Glomerular endothelial cell (primary cell): ENCODE results near the gene PLPPR1. TPM values are rescaled to one million over a fixed set of nuclear protein-coding genes. Genes with fewer than 3 reads are reported as not detected.

Experiments used
- DNase-seq: peaks from one replicate; pipeline ENCODE4 v3.0.0-alpha.2; 2011; ENCODE audit warnings: low read depth, low spot score; ENCODE audit errors: extremely low read depth
- total RNA-seq: library from RNA; depleted of rRNA; stranded (reverse); fragments of >200 nt; gene quantifications from 2 replicates; pipeline ENCODE4 v1.2.3, GENCODE V29; 2015

Gene PLPPR1
- total RNA-seq, 1 donor from 2014 or later = 1.1 TPM

DNA sequence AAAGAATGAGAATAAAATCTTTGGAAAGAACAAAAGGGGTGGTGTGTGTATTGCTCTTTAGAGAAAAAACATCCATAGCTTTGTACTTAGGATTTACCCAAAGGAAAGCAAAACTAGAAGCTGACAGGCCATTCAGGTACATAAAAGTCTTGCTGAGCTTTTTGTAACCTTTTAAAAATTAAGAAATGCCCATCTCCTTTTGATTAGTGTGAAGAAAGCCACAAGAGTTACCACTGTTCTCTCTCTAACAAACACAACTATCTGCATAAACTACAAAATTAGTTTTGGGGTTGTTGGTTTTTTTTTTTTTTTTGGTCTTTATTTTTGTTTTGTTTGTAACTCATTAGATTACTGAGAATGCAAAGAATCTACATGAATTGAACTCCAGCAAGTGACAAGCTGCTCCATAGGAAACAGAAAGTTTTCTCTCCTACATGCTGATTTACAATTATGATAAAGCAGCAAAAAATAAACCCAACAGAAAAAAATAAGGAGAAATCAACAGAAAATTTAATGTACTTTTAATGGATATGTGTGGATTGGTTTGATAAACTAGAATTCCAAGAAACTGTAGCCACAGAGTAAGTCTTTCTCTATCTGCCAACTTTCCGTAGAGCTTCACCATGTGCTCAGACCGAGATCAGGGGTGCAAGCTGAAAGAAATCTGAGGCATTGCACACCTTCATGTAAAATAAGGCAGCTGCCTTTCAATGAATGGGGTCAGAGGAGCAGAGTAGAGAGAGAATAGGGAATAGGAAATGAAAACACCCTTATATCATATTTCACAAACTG lies 344.0 kb downstream of the PLPPR1 start:
- DNase-seq = no peak
